HG03469 (cell line): ENCODE data around the gene LPIN2.
A peak's percentile ranks its signal among the peaks of the same experiment; 100 is the strongest.

Experiments
- ATAC-seq: cut with Tn5 transposase; IDR thresholded peaks from one replicate; pipeline ENCODE4 v1.9.1; 2021; ENCODE audit warnings: mild to moderate bottlenecking, moderate library complexity, moderate number of reproducible peaks; ENCODE audit not compliant: unreplicated experiment

The LPIN2 gene

GRCh38 chr18:2984703-2985261 lies 28.2 kb downstream of the LPIN2 start:
- no peak for ATAC-seq

GRCh38 chr18:2984091-2984490 lies 28.9 kb downstream of the LPIN2 start:
- no peak for ATAC-seq

GRCh38 chr18:2983296-2983695 lies 29.6 kb downstream of the LPIN2 start:
- no peak for ATAC-seq

GRCh38 chr18:2982452-2983269 lies 30.3 kb downstream of the LPIN2 start:
- no peak for ATAC-seq

GRCh38 chr18:2982022-2982421 lies 30.9 kb downstream of the LPIN2 start:
- no peak for ATAC-seq

- ATAC-seq: no peak
These were observed 31.7 kb downstream of the LPIN2 start for GRCh38 chr18:2981212-2981728.

- no peak for ATAC-seq
These were observed 32.8 kb downstream of the LPIN2 start for GRCh38 chr18:2979871-2980790.

GRCh38 chr18:2979129-2979528 lies 33.8 kb downstream of the LPIN2 start:
- no peak for ATAC-seq

- ATAC-seq: peak; percentile 6
These were observed 34.3 kb downstream of the LPIN2 start for GRCh38 chr18:2978661-2979106.

GRCh38 chr18:2978208-2978607 lies 34.7 kb downstream of the LPIN2 start:
- peak; percentile 34 for ATAC-seq

- ATAC-seq: no peak
These were observed 36.5 kb downstream of the LPIN2 start for GRCh38 chr18:2976218-2977132.

GRCh38 chr18:2974731-2975130 lies 38.2 kb downstream of the LPIN2 start:
- ATAC-seq: no peak

GRCh38 chr18:2971741-2972552 lies 41.0 kb downstream of the LPIN2 start:
- ATAC-seq: peak; percentile 70

- peak; percentile 29 for ATAC-seq
These were observed 41.9 kb downstream of the LPIN2 start for GRCh38 chr18:2970772-2971659.

GRCh38 chr18:2970344-2970743 lies 42.6 kb downstream of the LPIN2 start:
- ATAC-seq: no peak

- no peak for ATAC-seq
These were observed 43.2 kb downstream of the LPIN2 start for GRCh38 chr18:2969695-2970094.

GRCh38 chr18:2968606-2969005 lies 44.3 kb downstream of the LPIN2 start:
- no peak for ATAC-seq

- ATAC-seq: no peak
These were observed 45.1 kb downstream of the LPIN2 start for GRCh38 chr18:2967820-2968219.
